AG04449 (cell line): Measurements from ENCODE around the gene DOCK3.
A peak's percentile ranks its signal among the peaks of the same experiment; 100 is the strongest.

Source experiments
- CTCF ChIA-PET: fragments of 350-600 bp; formaldehyde crosslinking; extraction: SDS; loops from one replicate; lab custom pipeline; 2021; ENCODE audit warnings: antibody characterized with exemption; lab: Yijun Ruan, JAX
- POLR2A ChIA-PET: fragments of 400-600, 350-600 bp; formaldehyde crosslinking; extraction: SDS; loops from one replicate; lab custom pipeline; 2020; ENCODE audit warnings: antibody characterized with exemption, inconsistent platforms; lab: Yijun Ruan, JAX
- DNase-seq: peaks from one replicate; pipeline ENCODE4 v3.0.0-alpha.2; 2010; ENCODE audit warnings: low read depth, low spot score
- H3K4me3 ChIP-seq: 2 replicates; pipeline ENCODE4 v1.5.1; 2011; ENCODE audit warnings: low read depth, mild to moderate bottlenecking, control low read depth, low read length
- CTCF ChIP-seq: IDR thresholded peaks from one replicate; pipeline ENCODE4 v1.5.1; 2011; ENCODE audit warnings: mild to moderate bottlenecking, moderate library complexity, low read length, control low read depth, inconsistent platforms; ENCODE audit not compliant: insufficient read depth; ENCODE audit errors: missing control alignments

Gene DOCK3

GRCh38 chr3:51381333-51381705 is 706.6 kb downstream of the DOCK3 start:
- POLR2A ChIA-PET, result no interaction called here
- DNase-seq, result no peak
- H3K4me3 ChIP-seq, result no peak overlapping the region
- no peak for TF ChIP-seq CTCF
- CTCF ChIA-PET, result interaction anchor here (1.9 to 15.6 kb wide), 4 partner anchors 9 to 281 kb away, joined by 5 to 284 read pairs (median 21); partner anchors contain the start of gene RBM15B

- no peak for DNase-seq
- TF ChIP-seq CTCF, result no peak
- no peak overlapping the region for H3K4me3 ChIP-seq
- ChIA-PET POLR2A (no interaction called here), CTCF (interaction anchor here (1.0 to 15.6 kb wide), 6 partner anchors 10 to 810 kb away, joined by 3 to 284 read pairs (median 8); partner anchors contain the start of gene MAPKAPK3)
Observed at GRCh38 chr3:51382076-51382745, 707.5 kb downstream of the DOCK3 start.

- no peak for DNase-seq
- H3K4me3 ChIP-seq, result peak overlapping the region; percentile 96
- POLR2A ChIA-PET, result no interaction called here
- TF ChIP-seq CTCF, result no peak
- CTCF ChIA-PET, result interaction anchor here (1.0 to 4.8 kb wide), 6 partner anchors 8 to 811 kb away, joined by 3 to 38 read pairs (median 6); partner anchors contain the start of gene MAPKAPK3
Observed at GRCh38 chr3:51382947-51383578, 708.3 kb downstream of the DOCK3 start.

- ChIA-PET POLR2A (interaction anchor here (1.0 to 1.8 kb wide), 6 partner anchors 12 to 768 kb away, joined by 3 to 4 read pairs (median 4); partner anchors contain the start of gene DCAF1), CTCF (interaction anchor here (1.0 to 4.8 kb wide), 5 partner anchors 12 to 769 kb away, joined by 3 to 38 read pairs (median 9); partner anchors contain the start of gene MAPKAPK3)
- no peak for TF ChIP-seq CTCF
- no peak for DNase-seq
- H3K4me3 ChIP-seq, result peak overlapping the region; percentile 96
Observed at GRCh38 chr3:51384055-51384725, 709.5 kb downstream of the DOCK3 start.

GRCh38 chr3:51384726-51385473 is 710.2 kb downstream of the DOCK3 start, which contains the start of gene MANF:
MANF (plus strand) TSS chr3:51385291; CDS start chr3:51385343, 52 bp downstream.
- peak; percentile 87 for DNase-seq
- no peak for TF ChIP-seq CTCF
- CTCF ChIA-PET, result interaction anchor here (0.7 to 4.8 kb wide), 9 partner anchors 12 to 770 kb away, joined by 3 to 38 read pairs (median 3); partner anchors contain the start of gene MAPKAPK3
- POLR2A ChIA-PET, result interaction anchor here (1.0 to 1.8 kb wide), 11 partner anchors 9 to 783 kb away, joined by 3 to 9 read pairs (median 4); partner anchors contain the start of genes CISH and DCAF1
- H3K4me3 ChIP-seq, result peak within 1 kb of the TSS; percentile 96
